AG04450 (cell line): ENCODE data around the gene EWSR1. TPM values are rescaled to one million over a fixed set of nuclear protein-coding genes. Genes with fewer than 3 reads are reported as not detected.

Experiments used
- CTCF ChIA-PET: fragments of 300-600, 350-600 bp; formaldehyde crosslinking; extraction: SDS; loops from one replicate; lab custom pipeline; 2022; ENCODE audit warnings: antibody characterized with exemption, inconsistent platforms; lab: Charles Lee
- POLR2A ChIA-PET: fragments of 350-600 bp; formaldehyde crosslinking; extraction: SDS; loops from one replicate; lab custom pipeline; 2021; ENCODE audit warnings: antibody characterized with exemption, inconsistent platforms; lab: Yijun Ruan, JAX
- DNase-seq: peaks from one replicate; pipeline ENCODE4 v3.0.0-alpha.2; 2011; ENCODE audit warnings: low read depth, low spot score
- H3K27ac ChIP-seq: one replicate; pipeline ENCODE4 v1.5.1; 2012; ENCODE audit warnings: low read depth, low read length, control low read depth
- H3K27me3 ChIP-seq: one replicate; pipeline ENCODE4 v1.6.0; 2012; ENCODE audit warnings: low read length; ENCODE audit not compliant: control insufficient read depth, insufficient read depth
- H3K4me3 ChIP-seq: 2 replicates; pipeline ENCODE4 v1.5.1; 2011; ENCODE audit warnings: mild to moderate bottlenecking, low read depth, low read length, control low read depth
- H3K9me3 ChIP-seq: 2 replicates; pipeline ENCODE4 v1.5.1; 2012; ENCODE audit warnings: low read length; ENCODE audit not compliant: control insufficient read depth, insufficient read depth
- polyA plus RNA-seq: library from polyadenylated mRNA; depleted of rRNA; stranded (reverse); fragments of >200 nt; gene quantifications from 2 replicates; pipeline ENCODE4 v1.2.3, GENCODE V29; 2011
- TF ChIP-seq, protein P1 (sequence below): IDR thresholded peaks from 2 replicates; pipeline ENCODE4 v1.5.1; 2011; ENCODE audit warnings: low read depth, low read length, control low read depth, inconsistent platforms

EWSR1 gene
- polyA plus RNA-seq, 1 experiment, result 146 TPM

DNA sequence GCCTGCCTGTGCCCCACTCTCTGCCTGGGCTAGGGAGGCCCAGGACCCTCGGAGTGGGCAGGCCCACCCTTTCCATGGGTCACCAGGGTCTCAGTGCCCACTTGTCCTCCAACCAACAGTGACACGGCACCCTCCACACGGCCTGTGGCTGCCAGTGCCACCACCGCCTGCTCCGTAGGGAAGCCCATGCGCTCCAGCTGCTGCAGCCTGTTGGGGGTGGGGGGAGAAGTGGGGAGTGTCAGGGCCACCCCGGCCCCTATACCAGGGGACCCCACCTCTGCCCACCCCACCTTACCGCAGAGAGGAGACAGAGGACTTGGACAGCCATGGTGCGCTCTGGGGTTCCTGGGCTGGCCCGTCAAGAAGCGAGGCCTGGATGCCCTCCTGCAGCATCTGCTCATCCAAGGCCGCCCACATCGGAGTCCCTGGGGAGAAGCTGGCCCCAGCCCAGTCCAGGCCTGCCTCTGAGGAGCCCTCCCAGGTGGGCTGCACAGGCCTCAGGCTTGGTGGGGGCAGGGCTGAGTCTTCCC is 8.0 kb upstream of the EWSR1 start:
- ChIA-PET CTCF (no interaction called here), POLR2A (no interaction called here)
- no peak for DNase-seq
- Histone ChIP-seq H3K9me3 (no peaks in the 10 kb centered on the region), H3K4me3 (no peak overlapping the region), H3K27me3 (no peaks in the 10 kb centered on the region), H3K27ac (no peak overlapping the region)
- TF ChIP-seq, protein P1, sequence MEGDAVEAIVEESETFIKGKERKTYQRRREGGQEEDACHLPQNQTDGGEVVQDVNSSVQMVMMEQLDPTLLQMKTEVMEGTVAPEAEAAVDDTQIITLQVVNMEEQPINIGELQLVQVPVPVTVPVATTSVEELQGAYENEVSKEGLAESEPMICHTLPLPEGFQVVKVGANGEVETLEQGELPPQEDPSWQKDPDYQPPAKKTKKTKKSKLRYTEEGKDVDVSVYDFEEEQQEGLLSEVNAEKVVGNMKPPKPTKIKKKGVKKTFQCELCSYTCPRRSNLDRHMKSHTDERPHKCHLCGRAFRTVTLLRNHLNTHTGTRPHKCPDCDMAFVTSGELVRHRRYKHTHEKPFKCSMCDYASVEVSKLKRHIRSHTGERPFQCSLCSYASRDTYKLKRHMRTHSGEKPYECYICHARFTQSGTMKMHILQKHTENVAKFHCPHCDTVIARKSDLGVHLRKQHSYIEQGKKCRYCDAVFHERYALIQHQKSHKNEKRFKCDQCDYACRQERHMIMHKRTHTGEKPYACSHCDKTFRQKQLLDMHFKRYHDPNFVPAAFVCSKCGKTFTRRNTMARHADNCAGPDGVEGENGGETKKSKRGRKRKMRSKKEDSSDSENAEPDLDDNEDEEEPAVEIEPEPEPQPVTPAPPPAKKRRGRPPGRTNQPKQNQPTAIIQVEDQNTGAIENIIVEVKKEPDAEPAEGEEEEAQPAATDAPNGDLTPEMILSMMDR, result no peak

DNA sequence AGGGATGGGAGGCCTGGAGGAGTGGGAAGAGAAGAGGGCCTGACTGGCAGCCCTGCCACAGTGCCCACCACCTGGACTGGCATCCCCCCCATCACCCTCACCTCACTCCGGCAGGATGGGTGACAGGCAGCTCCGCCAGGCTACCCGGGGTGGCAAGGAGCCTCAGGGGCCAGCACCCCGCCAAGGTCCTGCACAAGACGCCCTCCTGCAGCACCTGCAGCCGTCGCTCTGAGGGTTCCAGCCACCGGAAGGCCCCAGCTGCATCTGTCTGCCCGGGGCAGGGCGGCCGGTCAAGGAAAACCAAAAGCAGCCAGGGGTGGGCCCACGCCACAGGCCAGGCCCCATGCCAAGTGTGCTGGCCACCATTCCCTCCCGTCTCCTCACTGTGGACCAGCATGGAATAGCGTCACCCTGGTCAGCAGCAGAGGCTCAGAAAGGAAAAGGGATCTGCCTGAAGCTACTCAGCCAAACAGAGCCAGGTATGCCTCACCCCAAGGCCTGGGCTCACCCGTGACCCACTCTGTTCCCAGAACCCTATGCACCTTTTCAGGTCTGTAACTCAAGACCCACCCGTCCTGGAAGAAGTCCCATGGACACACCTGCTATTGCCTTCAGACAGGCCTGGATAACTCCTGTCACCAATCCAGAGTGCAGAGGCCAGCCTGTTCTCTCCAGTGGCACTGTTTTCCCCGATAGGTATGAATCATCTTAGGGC is 7.3 kb upstream of the EWSR1 start:
- Histone ChIP-seq H3K4me3 (no peak overlapping the region), H3K27me3 (no peaks in the 10 kb centered on the region), H3K9me3 (no peaks in the 10 kb centered on the region), H3K27ac (no peak overlapping the region)
- DNase-seq, result no peak
- ChIA-PET CTCF (no interaction called here), POLR2A (no interaction called here)
- TF ChIP-seq, protein P1, result no peak

DNA sequence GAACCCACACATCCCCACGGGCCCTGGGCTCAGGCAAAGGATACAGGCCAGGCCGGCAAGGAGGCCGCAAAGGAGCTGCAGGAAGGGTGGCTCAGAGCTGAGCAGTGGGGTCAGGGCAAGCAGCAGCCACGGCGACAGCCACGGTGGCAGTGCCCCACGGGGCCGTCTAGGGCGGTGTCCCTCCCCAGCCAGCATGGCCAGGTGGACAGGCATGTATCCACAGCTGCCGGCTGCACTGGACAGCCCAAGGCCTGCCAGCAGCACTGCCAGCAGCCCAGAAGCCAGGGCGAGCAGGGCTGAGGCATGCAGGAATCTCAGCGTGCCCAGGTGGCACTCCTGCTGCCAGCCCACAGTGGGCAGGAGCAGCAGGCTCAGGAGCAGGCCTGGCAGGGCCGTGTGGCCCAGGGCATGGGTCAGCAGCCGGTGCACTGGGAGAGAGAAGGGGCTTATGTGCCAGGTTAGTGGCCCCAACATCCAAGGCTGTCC is 4.2 kb upstream of the EWSR1 start:
- no peak for DNase-seq
- Histone ChIP-seq H3K9me3 (no peaks in the 10 kb centered on the region; the same call in 1 of the 2 replicates), H3K27me3 (no peaks in the 10 kb centered on the region), H3K4me3 (no peak overlapping the region), H3K27ac (no peak overlapping the region)
- ChIA-PET CTCF (no interaction called here), POLR2A (no interaction called here)
- TF ChIP-seq, protein P1, result no peak

DNA sequence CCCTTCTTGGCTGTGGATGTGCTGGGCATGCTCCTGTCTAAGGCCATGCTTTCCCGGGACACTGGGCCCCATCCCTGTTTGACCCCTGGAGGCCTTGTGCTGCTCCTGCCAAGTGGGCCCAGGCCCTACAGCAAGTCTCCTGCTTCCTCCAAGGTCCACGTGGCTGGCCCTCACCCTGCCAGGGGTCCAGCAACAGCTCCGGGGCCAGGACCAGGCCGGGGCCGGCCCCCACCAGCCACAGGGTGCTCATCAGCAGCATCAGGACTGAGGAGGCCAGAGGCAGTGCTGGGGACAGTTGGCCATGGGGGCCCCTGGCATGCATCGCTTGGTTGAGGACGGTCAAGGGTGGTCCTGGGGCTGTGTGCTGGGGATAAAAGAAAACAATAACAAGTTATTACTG is 2.8 kb upstream of the EWSR1 start:
- Histone ChIP-seq H3K9me3 (no peaks in the 10 kb centered on the region; the same call in 1 of the 2 replicates), H3K27ac (no peak overlapping the region), H3K4me3 (no peak overlapping the region), H3K27me3 (no peaks in the 10 kb centered on the region)
- ChIA-PET POLR2A (no interaction called here), CTCF (no interaction called here)
- TF ChIP-seq, protein P1, result no peak
- DNase-seq, result no peak

DNA sequence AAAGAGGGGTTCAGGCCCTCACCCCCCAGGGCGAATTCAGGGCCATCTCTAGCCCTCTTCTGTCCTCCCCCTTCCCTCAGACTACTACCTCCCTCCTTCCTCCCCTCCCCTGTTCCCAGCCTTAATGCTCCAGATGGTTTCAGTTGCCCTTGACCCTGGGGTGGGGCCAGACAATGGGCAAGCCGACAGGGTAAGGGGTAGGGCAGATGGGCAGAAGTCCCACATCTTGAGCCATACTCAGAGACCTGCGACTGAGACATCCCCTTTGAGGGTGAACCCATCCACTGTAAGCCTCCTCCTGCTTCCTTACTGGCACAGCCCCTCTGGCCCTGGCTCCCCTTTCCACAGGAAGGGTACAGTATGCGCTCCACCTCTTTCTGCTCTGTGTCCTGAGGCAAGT is 2.1 kb upstream of the EWSR1 start:
- Histone ChIP-seq H3K27me3 (no peaks in the 10 kb centered on the region), H3K4me3 (no peak overlapping the region), H3K27ac (no peak overlapping the region), H3K9me3 (no peaks in the 10 kb centered on the region; the same call in 1 of the 2 replicates)
- DNase-seq, result no peak
- CTCF ChIA-PET, result no interaction called here
- TF ChIP-seq, protein P1, result no peak
- POLR2A ChIA-PET, result no interaction called here
